Purkinje cell (primary cell): Measurements from ENCODE around the gene WFIKKN1. TPM values are rescaled to one million over a fixed set of nuclear protein-coding genes. Genes with fewer than 3 reads are reported as not detected.

Experiments used
- polyA plus RNA-seq: library from polyadenylated mRNA; unstranded; fragments of >200 nt; fragmentation: Nextera tagmentation; gene quantifications from 2 replicates; pipeline ENCODE4 v1.2.1, GENCODE V29; 2014

Gene WFIKKN1, protein sequence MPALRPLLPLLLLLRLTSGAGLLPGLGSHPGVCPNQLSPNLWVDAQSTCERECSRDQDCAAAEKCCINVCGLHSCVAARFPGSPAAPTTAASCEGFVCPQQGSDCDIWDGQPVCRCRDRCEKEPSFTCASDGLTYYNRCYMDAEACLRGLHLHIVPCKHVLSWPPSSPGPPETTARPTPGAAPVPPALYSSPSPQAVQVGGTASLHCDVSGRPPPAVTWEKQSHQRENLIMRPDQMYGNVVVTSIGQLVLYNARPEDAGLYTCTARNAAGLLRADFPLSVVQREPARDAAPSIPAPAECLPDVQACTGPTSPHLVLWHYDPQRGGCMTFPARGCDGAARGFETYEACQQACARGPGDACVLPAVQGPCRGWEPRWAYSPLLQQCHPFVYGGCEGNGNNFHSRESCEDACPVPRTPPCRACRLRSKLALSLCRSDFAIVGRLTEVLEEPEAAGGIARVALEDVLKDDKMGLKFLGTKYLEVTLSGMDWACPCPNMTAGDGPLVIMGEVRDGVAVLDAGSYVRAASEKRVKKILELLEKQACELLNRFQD
- 0.16 and 0.27 TPM in 2 replicates for polyA plus RNA-seq

DNA sequence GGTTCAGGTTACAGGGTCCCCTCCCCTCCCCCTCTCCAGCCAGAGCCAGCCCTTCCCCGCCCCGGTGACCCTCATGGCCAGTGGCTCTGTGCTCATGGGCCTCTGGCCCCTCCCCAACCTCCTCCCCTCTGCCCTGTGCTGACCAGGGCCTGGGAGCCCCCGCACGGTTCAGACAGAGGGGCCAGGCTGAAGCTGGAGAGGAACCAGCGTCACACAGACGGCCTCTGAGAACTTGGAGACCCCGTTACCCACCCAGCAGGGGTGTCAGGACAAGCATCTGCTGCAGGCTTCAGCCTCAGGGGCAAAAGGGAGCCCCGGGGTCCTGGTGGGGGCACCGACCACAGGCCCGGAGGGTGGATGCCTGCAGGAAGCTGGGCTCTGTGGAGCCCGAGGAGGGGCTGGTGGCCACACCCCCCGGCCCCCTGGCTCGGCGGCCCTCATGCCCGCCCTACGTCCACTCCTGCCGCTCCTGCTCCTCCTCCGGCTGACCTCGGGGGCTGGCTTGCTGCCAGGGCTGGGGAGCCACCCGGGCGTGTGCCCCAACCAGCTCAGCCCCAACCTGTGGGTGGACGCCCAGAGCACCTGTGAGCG is at the start of gene WFIKKN1:
Gene WFIKKN1, plus strand, starts transcription at position 171 of the 591 bp plus-strand sequence. Its CDS starts 269 bp downstream, at position 440.

DNA sequence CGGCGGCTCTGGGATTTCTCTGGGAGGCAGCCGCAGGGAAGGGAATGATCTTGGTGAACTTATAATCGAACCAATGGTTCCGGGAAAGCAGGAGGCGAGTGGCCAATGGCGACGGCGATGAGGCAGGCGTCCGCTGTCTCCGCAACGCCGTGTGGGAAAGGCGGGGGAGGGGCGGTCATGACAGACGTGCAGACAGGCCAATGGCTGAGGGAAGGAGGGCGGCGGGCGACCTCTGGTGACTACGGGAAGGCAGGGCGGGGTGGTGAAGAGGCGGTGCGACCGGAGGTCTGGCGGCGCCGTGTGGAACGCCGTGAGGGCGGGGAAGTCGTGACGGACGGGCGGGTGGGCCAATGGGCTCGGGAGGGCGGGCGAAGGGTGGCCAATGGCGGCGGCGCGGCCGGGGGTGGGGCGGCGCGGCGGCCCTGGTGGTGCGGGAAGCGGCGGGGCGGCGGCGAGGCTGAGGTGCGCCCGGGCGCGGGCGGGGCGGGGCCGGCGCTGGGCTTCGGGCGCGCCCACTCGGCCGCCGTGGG is 41.1 kb upstream of the WFIKKN1 start, which contains the start of gene RAB40C:
Gene RAB40C, plus strand, starts transcription at position 409 of the 530 bp plus-strand sequence. CDS start 226 bp downstream, outside the sequence.

DNA sequence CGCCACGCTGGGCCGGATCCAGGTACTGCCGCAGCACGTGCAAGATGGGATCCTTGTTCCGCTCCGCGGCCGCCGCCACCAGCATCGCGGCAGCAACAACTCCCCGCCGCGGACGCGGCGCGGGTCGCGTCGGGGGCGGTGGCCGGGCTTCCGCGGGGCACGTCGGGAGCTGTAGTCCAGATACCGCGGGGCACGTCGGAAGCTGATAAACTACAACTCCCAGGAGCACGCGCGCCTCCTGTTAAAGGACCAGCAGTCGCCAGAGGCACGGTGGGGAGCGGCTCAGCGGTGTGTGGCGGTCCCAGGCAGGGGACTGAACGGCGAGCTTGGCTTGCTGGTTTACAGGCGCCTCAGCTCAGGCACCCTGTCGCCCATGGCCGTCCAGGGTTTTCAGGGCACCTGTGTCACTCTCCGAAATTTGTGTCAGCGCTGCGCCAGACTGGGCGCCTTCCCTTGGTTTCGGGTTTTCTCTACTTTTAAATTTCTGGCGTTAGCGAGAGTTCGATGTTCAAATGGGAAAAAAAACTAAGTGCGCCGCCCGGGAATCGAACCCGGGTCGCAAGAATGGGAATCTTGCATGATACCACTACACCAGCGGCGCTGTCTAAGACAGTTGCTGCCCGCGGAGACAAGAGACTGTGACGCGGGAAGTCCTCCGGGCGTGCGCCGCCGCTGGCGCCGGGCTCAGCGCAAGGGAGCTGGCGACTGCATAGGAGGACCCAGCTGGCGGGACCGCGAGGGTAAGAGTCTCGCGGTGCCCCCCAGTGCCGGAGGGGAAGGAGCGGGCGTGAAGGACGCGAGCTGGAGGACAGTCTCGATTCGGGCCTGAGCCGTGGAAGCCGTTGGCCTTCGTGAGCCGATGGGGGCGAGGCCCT is 5.7 kb downstream of the WFIKKN1 start, which contains the start of gene METTL26:
Gene METTL26, minus strand, starts transcription at position 100 of the 875 bp plus-strand sequence. Its CDS starts 15 bp downstream, at position 85.

DNA sequence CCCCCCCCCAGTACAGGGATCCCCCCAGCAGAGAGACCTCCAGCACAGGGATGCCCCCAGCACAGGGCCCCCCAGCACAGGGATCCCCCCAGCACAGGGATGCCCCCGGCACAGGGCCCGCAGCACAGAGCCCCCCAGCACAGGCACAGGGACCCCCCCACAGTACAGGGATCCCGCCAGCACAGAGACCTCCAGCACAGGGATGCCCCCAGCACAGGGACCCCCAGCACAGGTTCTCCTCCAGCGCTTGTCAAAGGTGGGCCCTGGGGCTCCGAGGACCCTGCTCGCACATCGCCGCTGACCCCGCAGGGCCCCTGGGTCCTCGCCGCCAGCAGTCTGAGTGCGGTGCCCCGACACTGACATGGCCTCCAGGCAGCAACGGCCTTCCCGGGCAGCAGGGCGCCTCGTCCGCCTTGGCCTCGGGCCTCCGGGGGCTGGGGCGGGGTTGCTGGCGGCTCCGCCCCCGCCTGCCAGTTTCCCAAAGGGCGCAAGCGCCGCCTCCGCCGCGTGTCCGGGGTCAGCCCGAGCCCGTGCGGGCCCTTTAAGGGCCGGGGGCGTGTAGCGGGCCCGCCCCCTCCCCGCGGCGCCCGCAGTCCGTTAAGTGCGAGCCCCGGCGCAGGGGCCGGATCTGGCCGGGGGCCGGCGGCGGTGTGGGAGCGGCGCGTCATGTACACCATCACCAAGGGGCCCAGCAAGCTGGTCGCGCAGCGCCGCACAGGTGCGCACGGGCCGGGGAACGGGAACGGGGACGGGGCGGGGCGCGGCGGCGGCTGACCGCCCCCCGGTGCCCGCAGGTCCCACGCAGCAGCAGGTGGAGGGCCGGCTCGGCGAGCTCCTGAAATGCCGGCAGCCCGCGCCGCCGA is 10.8 kb downstream of the WFIKKN1 start, which contains the start of gene MCRIP2:
Gene MCRIP2, plus strand, starts transcription at position 503 of the 863 bp plus-strand sequence. Its CDS starts 164 bp downstream, at position 667.

DNA sequence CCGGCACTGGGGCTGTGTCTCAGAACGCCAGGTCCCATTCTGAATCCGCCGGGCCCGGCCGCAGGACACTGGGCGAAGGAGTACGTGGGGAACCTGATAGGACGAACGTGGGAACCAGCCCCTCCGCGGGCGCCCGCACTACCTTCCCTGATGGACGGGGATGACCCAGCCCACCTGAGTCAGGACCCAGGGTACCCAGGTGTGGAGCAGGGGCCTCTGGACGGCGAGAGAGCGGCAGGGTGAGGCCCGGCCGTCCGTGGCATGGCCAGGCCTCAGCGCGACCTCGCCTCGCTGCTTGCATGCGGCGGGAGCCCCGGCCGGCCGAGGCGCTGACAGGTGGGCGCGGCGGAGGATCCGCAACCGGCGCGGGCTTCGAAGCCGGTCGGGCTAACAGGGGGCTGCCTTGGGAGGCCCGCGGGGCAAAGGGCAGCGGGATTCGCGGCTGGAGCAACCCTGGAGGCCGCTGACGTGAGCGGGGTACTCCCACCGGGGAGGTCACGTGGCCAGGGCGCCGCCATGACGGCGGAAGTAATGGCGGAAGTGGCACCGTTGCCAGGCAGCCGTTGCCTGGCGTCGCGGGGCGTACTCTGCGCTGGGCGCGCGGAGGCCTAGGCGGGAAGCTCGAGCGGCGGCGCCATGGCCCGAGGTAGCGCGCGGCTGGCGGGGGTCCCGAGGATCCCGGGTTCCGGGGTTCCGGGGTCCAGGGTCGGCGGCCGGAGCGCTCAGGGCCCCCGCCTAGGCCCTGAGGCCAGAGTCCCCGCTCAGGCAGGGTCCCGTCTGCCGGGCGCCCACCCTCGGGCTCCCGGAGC is 18.2 kb downstream of the WFIKKN1 start, which contains the start of gene WDR90:
Gene WDR90, plus strand, starts transcription at position 585 of the 809 bp plus-strand sequence. Its CDS starts 52 bp downstream, at position 637.

DNA sequence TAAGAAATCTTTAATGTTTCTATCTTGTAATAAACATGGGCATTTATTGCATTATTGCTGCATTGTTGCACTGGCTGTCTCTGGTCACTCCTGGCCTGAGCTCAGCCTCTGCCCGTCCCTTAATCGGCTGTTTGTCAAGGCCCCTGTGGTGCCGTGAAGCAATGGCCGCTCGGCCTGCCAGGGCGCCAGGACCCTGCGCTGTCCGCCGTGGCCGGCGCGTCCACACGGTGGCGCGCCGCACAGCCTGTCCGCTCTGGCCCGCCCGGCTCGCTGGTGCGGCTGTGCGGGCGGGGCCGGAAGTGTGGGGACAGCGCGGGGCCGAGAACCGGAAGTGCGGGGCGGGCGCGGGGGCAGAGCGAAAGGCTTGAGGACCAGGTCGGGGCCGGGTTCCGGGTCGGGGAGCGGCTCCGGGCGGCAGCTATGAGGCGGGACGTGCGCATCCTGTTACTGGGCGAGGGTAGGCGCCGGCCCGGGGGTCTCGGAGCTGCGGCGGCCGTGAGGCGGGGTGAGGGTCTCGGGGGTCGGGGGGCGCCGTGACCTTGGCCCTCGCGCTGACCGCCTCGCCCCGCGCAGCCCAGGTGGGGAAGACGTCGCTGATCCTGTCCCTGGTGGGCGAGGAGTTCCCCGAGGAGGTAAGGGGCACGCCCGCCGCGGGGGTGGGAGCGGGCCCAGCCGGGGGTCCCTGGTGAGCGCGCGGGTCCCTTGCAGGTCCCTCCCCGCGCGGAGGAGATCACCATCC is 37.2 kb downstream of the WFIKKN1 start, which contains the start of gene RHOT2:
Gene RHOT2, plus strand, starts transcription at position 353 of the 739 bp plus-strand sequence. Its CDS starts 68 bp downstream, at position 421.

DNA sequence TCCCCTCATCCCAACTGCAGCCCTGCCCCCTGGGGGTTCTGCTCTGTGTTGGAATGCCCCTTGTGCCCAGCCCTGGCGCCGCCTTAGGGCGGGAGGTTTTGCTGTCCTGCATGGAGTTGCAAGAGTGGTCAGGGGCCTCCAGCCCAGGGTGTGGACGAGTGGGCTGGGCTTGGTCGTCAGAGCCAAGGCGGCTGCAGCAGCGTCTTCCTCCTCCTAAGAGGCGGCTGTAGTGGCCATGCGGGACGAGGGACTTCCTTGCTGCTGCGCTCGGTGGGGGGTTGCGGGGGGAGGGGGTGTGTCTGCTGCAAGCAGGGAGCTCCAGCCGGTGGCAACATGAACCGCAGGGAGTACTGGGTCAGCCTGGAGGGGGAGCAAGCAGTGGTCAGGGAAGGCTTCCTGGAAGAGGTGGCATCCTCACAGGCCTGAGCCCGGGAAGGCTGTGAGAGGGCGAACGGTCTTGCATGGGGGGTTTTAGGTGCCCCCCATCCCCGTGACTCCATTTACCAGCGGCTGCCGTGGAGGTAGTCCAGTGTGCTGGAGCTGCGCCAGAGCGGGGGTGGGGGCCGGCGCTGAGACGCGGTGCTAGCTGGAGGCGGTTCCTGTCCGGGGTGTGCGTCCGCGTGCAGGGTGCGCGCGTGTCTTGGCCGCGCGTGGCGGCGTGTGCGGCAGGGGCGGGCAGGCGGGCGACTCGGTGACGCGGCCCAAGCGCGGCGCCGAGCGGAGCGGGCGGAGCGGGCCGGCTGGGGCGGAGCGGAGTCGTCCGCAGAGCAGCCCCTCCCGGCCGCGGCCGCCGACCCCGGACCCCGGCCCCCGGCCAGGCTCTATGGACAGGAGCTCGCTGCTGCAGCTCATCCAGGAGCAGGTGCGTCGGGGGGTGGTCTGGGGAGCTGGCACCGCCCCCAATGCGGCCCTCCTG is 44.4 kb downstream of the WFIKKN1 start, which contains the start of gene RHBDL1:
Gene RHBDL1, plus strand, starts transcription at position 704 of the 916 bp plus-strand sequence. Its CDS starts 120 bp downstream, at position 824.

DNA sequence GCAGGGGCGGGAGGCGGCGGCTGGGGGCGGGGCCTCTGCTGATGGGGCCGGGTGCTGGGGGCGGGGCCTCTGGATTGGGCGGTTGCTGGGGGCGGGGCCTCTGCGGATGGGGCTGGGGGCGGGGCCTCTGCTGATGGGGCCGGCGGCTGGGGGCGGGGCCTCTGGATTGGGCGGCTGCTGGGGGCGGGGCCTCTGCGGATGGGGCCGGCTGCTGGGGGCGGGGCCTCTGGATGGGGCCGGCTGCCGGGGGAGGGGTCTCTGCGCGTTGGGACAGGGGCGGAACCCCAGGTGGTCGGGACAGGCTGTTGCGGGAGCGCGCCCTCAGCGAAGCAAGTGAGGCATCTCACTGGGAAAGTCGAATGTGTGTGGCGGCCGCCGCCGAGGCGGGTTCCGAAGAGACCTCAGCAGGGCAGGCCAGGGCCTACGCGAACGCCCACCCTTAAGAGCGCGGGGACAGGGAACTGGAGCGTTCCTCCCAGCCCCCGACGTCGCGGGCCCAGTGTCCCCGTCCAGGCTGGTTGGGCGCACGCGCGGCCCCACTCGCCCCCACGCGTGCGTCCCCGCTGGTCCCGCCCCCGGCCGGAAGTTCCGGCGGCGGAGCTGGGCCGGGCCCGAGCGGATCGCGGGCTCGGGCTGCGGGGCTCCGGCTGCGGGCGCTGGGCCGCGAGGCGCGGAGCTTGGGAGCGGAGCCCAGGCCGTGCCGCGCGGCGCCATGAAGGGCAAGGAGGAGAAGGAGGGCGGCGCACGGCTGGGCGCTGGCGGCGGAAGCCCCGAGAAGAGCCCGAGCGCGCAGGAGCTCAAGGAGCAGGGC is 49.2 kb downstream of the WFIKKN1 start, which contains the start of gene STUB1:
Gene STUB1, plus strand, starts transcription at position 597 of the 811 bp plus-strand sequence. Its CDS starts 116 bp downstream, at position 713.

Other genes starting within 250 kb of the WFIKKN1 start
- gene PGAP6, start 249.0 kb upstream of the WFIKKN1 start, polyA plus RNA-seq, result 0.07 and 0.27 TPM in 2 replicates
- 3.8 and 4.8 TPM in 2 replicates for gene NME4, start 233.8 kb upstream of the WFIKKN1 start, polyA plus RNA-seq
- gene DECR2, start 229.1 kb upstream of the WFIKKN1 start, polyA plus RNA-seq, result 3.3 and 5.9 TPM in 2 replicates
- gene RAB11FIP3, start 205.3 kb upstream of the WFIKKN1 start, polyA plus RNA-seq, result 1.1 and 1.6 TPM in 2 replicates
- 0.31 and 0.76 TPM in 2 replicates for gene CAPN15, start 103.3 kb upstream of the WFIKKN1 start, polyA plus RNA-seq
- not detected in 2 replicates for gene PRR35, start 70.6 kb upstream of the WFIKKN1 start, polyA plus RNA-seq
- gene NHLRC4, start 64.0 kb upstream of the WFIKKN1 start, polyA plus RNA-seq, result not detected in 2 replicates
- 0.84 and 1.6 TPM in 2 replicates for gene PIGQ, start 61.0 kb upstream of the WFIKKN1 start, polyA plus RNA-seq
- 0.60 and 4.0 TPM in 2 replicates for gene RAB40C, start 40.9 kb upstream of the WFIKKN1 start, polyA plus RNA-seq
- 32.5 and 32.9 TPM in 2 replicates for gene METTL26, start 5.3 kb downstream of the WFIKKN1 start, polyA plus RNA-seq
- 3.1 and 7.9 TPM in 2 replicates for gene MCRIP2, start 10.8 kb downstream of the WFIKKN1 start, polyA plus RNA-seq
- gene WDR90, start 18.4 kb downstream of the WFIKKN1 start, polyA plus RNA-seq, result 1.5 and 2.0 TPM in 2 replicates
- gene RHOT2, start 37.1 kb downstream of the WFIKKN1 start, polyA plus RNA-seq, result 7.1 and 8.1 TPM in 2 replicates
- 0.89 and 2.3 TPM in 2 replicates for gene RHBDL1, start 44.7 kb downstream of the WFIKKN1 start, polyA plus RNA-seq
- gene STUB1, start 49.4 kb downstream of the WFIKKN1 start, polyA plus RNA-seq, result 61.7 and 72.9 TPM in 2 replicates
- gene JMJD8, start 53.3 kb downstream of the WFIKKN1 start, polyA plus RNA-seq, result 7.3 and 7.9 TPM in 2 replicates
- gene WDR24, start 59.4 kb downstream of the WFIKKN1 start, polyA plus RNA-seq, result 0.24 and 0.59 TPM in 2 replicates
- 8.0 and 22.9 TPM in 2 replicates for gene FBXL16, start 74.8 kb downstream of the WFIKKN1 start, polyA plus RNA-seq
- gene METRN, start 84.1 kb downstream of the WFIKKN1 start, polyA plus RNA-seq, result 0.09 and 0.34 TPM in 2 replicates
- gene ANTKMT, start 90.2 kb downstream of the WFIKKN1 start, polyA plus RNA-seq, result 8.9 and 12.8 TPM in 2 replicates
- not detected in 2 replicates for gene CCDC78, start 95.5 kb downstream of the WFIKKN1 start, polyA plus RNA-seq
- 0.38 and 3.0 TPM in 2 replicates for gene HAGHL, start 96.1 kb downstream of the WFIKKN1 start, polyA plus RNA-seq
- 1.2 and 3.4 TPM in 2 replicates for gene CIAO3, start 110.0 kb downstream of the WFIKKN1 start, polyA plus RNA-seq
- gene MSLN, start 129.7 kb downstream of the WFIKKN1 start, polyA plus RNA-seq, result not detected in 2 replicates
- 2.8 and 5.1 TPM in 2 replicates for gene RPUSD1, start 157.4 kb downstream of the WFIKKN1 start, polyA plus RNA-seq
- gene CHTF18, start 157.6 kb downstream of the WFIKKN1 start, polyA plus RNA-seq, result 0.39 and 1.4 TPM in 2 replicates
- 2,278 and 2,470 TPM in 2 replicates for gene GNG13, start 169.7 kb downstream of the WFIKKN1 start, polyA plus RNA-seq